HT-29 (cell line): Measurements from ENCODE around the gene CACNA2D4. TPM values are rescaled to one million over a fixed set of nuclear protein-coding genes. Genes with fewer than 3 reads are reported as not detected.

ENCODE experiments used
- DNase-seq: peaks from one replicate; pipeline ENCODE4 v3.0.0-alpha.2; 2015; ENCODE audit warnings: low spot score
- total RNA-seq: library from RNA; depleted of rRNA; stranded (reverse); fragments of >200 nt; shearing (Covaris generic); gene quantifications from 2 replicates; pipeline ENCODE4 v1.2.3, GENCODE V29; 2014

Gene CACNA2D4
- total RNA-seq, 1 experiment from 2014 or later: 3.4 TPM

GRCh38 chr12:1870998-1871917 is 47.2 kb downstream of the CACNA2D4 start:
- no peak for DNase-seq

- DNase-seq: no peak
Measured at GRCh38 chr12:1870086-1870485, 48.4 kb downstream of the CACNA2D4 start.

DNA sequence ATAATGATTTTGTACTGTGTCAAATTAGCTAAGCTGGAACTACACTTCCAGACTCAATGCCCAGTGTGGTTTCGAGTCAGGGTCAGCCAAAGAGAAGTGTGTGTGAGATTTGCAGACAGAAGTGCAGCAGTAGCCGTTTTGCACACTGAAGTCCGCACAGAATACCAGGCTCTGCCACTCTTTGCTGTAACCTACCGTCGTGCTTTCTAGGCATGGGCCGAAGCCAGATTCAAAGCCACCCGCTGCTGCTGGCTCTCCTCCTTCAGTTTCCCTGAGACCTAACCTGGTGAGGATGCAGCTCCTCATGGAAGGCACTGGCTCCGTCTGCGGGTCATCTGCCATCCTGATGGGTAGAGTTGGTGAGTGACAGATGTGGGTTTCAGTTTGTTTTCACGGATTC is 49.3 kb downstream of the CACNA2D4 start:
- no peak for DNase-seq

- DNase-seq: no peak
Measured at GRCh38 chr12:1865284-1865866, 53.1 kb downstream of the CACNA2D4 start.

- DNase-seq: no peak
Measured at GRCh38 chr12:1864867-1865266, 53.6 kb downstream of the CACNA2D4 start.

GRCh38 chr12:1864456-1864855 is 54.0 kb downstream of the CACNA2D4 start:
- no peak for DNase-seq

DNA sequence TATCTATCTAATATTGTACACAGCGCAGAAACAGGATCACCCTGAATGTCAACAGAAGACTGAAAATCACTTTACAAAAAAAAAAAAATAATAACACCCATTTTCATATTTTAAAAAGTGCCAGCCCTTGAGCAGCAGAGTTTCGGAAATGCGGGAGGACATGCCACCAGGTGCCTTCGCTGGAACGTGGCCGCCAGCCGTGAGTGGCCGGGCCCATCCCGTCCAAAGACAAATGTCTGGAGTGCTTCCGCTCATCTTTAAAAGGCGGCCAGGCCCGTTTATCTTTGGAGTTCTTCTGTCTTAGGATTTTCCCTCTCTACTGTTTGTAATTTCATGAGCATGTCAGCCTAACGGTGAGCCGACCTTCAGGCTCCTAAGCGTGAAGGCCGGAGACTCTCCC is 54.6 kb downstream of the CACNA2D4 start:
- DNase-seq: no peak

- DNase-seq: no peak
Measured at GRCh38 chr12:1862973-1863372, 55.5 kb downstream of the CACNA2D4 start.

- DNase-seq: no peak
Measured at GRCh38 chr12:1859643-1860042, 58.8 kb downstream of the CACNA2D4 start.

- DNase-seq: no peak
Measured at GRCh38 chr12:1858456-1858855, 60.0 kb downstream of the CACNA2D4 start.

- DNase-seq: no peak
Measured at GRCh38 chr12:1857821-1858220, 60.6 kb downstream of the CACNA2D4 start.

- DNase-seq: no peak
Measured at GRCh38 chr12:1857086-1857485, 61.4 kb downstream of the CACNA2D4 start.

- no peak for DNase-seq
Measured at GRCh38 chr12:1855241-1855640, 63.2 kb downstream of the CACNA2D4 start.

DNA sequence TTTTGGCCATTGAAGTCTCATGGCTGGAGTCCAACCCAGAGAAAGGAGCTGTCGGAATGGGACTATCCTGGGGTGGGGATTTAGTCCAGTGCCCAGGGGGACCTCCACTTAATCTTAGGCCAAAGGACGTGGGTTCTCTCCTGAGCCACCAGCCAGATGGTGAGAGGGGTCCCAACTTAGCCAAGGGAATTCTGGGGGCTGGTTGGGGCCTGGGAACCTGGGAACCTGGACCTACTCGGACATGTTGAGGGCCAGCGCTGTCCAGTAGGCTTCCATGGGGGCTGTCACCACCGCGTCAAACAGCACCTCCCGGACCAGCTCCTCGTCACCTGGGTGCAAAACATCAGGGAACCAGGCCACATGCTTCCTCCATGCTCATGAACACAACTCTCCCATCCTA is 64.7 kb downstream of the CACNA2D4 start:
- DNase-seq: no peak

DNA sequence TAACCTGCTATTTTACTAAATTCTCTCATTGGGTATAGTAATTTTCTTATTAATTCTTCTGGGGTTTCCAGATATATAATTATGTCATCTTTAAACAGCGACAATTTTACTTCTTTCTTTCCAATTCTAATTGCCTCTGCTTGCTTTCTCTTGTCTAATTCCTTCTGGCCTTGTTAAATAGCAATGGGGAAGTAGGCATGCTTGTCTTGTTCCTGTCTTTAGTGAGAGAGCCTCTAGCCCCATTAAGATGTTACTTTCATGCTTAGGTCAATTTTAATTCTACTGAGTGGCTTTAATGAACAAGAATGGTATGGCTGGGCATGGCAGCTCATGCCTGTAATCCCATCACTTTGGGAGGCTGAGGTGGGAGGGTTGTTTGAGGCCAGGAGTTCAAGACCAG is 66.4 kb downstream of the CACNA2D4 start:
- DNase-seq: no peak

- no peak for DNase-seq
Measured at GRCh38 chr12:1851151-1851701, 67.2 kb downstream of the CACNA2D4 start.

DNA sequence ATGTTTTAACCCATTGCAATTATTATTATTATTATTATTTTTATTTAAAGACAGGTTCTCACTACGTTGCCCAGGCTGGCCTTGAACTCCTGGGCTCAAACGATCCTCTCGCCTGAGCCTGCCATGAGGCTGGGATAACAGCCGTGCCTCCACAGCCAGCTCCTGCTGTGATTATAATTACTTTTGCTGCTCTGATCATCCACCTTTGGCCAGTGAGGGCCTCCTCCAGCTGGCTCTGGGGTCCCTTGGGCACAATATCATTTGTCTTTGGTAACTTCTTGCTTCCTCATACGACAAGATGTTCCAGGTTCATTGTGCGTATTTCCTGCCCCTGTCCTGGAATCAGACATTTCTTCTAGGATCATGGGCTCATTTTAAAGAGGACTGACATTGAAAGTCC is 69.7 kb downstream of the CACNA2D4 start:
- no peak for DNase-seq

DNA sequence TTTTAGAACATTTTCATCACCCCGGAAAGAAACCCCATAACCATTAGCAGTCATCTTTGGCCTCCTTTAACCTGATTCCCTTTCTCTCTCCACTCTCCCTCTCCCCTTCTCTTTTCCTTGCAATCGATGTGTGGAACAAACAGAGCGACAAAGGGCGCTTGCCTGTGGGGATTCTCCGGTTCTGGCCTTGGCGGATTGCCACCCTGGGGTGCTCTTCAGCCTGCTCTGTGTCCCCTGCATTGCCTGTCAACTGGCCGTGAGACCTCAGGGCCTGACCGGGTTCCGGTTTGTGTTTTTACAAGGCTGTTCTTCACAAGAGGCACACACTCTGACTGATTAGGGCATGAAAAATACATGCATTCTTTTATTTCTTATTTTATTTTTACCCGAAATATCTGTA is 70.3 kb downstream of the CACNA2D4 start:
- DNase-seq: no peak

GRCh38 chr12:1847411-1847810 is 71.0 kb downstream of the CACNA2D4 start:
- no peak for DNase-seq

DNA sequence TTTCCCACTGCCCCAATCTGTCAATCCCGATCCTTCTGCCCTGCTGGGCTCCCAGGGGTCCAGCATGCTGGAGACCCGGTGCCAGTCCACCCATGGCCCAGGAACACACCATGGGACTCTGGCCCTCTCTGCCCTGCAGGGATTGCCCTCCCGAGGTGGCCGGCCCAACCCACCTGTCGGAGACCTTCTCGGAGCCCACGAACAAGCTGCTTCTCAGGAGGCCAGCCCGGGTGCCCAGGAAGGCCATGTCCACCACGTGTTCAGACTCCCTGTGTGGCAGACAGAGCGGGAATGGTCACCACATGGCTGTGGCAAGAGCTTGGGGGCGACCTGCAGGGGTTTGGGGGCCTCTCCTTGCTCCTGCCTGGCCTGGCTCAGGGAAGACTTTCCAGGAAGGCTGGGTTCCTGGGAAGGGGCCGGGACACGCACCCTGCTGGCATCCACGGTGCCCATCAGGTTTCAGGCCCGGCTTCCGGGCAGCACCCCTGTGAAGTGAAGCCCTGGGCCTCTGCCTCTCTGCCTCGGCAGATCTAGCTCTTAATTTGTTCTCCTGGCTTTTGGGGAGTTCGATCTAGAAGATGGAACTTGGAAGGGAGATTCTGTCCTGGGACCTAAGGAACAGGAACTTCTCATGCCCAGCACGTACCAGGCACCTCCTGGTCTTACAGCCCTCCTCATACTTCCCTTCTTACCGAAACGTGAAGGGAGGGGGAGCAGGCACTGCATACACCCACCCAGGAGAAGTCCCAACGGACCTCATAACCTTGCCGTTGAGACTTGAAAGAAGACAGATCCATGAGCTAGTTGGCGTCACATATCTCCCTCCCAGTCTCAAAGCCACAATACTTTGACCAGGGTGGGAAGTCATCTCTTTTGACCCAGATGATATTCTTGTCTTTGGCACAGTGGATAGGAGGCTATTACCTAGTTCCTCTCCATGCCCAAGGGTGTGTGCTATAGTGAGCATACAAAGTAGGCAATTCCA is 71.7 kb downstream of the CACNA2D4 start:
- DNase-seq: no peak

GRCh38 chr12:1845886-1846285 is 72.6 kb downstream of the CACNA2D4 start:
- DNase-seq: no peak

- no peak for DNase-seq
Measured at GRCh38 chr12:1845427-1845826, 73.0 kb downstream of the CACNA2D4 start.
